HepG2 (cell line): ENCODE measurements around the gene PMVK. TPM values are rescaled to one million over a fixed set of nuclear protein-coding genes. Genes with fewer than 3 reads are reported as not detected.

ENCODE experiments used
- ATAC-seq: fragments of 200-7000 bp; cut with Tn5 transposase; 3 replicates; pipeline ENCODE4 v1.9.1; 2020; ENCODE audit warnings: mild to moderate bottlenecking, moderate library complexity
- BruUV-seq: library from RNA; stranded (reverse); fragments of 400-500 nt; replicated peaks from 2 replicates; lab custom pipeline; 2021; lab: Mats Ljungman, UMichigan
- CTCF ChIA-PET: fragments of 300-600 bp; formaldehyde crosslinking; extraction: SDS; loops from one replicate; lab custom pipeline; 2021; ENCODE audit warnings: low total read pairs, inconsistent platforms, low intra/inter-chr PET ratio; lab: Yijun Ruan, JAX
- POLR2A ChIA-PET: fragments of 350-600 bp; sonication (Branson Sonifier 250); formaldehyde crosslinking; loops from one replicate; lab custom pipeline; 2020; ENCODE audit warnings: antibody characterized with exemption, inconsistent platforms; lab: Yijun Ruan, JAX
- DNase-seq: peaks from one replicate; pipeline ENCODE4 v3.0.0-alpha.2; 2015; ENCODE audit warnings: low spot score
- FAIRE-seq: peaks from 3 replicates; lab custom pipeline; 2011; peaks lifted over from hg19 to GRCh38; lab: Jason Lieb, UNC
- H2AFZ ChIP-seq: one replicate; pipeline ENCODE4 v1.6.1; 2011; ENCODE audit warnings: low read length, inconsistent platforms
- H3K27ac ChIP-seq: fragments of 300-600 bp; 3 replicates; pipeline ENCODE4 v1.8.0; 2011; ENCODE audit warnings: mixed run types, mild to moderate bottlenecking, mixed read lengths, low read length, inconsistent platforms; ENCODE audit not compliant: insufficient read depth; ENCODE audit errors: extremely low read length
- H3K27me3 ChIP-seq, 2 experiments: fragments of 200-600 bp in 1 of 2; 2 replicates in 1 of 2; 3 replicates in 1 of 2; pipeline versions ENCODE4 v1.6.0 to v1.8.0; 2011; ENCODE audit warnings: low read length in 2 of 2, mild to moderate bottlenecking in 2 of 2, moderate library complexity in 2 of 2, inconsistent platforms in 1 of 2; ENCODE audit not compliant: insufficient read depth in 2 of 2, control insufficient read depth in 1 of 2
- H3K36me3 ChIP-seq, 2 experiments: fragments of 200-600 bp in 1 of 2; replicated peaks in 1 of 2; 2 replicates in 1 of 2; 3 replicates in 1 of 2; pipeline versions ENCODE4 v1.5.1 to v1.8.0; 2011; ENCODE audit warnings: low read length in 2 of 2, inconsistent platforms in 1 of 2; ENCODE audit not compliant: insufficient read depth in 2 of 2, control insufficient read depth in 1 of 2
- H3K4me1 ChIP-seq: 2 replicates; pipeline ENCODE4 v1.5.1; 2012; ENCODE audit warnings: low read length, inconsistent platforms; ENCODE audit not compliant: insufficient read depth
- H3K4me2 ChIP-seq: 2 replicates; pipeline ENCODE4 v1.6.0; 2011; ENCODE audit warnings: low read depth, low read length, inconsistent platforms
- H3K4me3 ChIP-seq, 3 experiments: fragments of 200-600 bp in 1 of 3; sonication (generic), shearing (Covaris generic) in 1 of 3; replicated peaks in 1 of 3; 2 replicates each; pipeline ENCODE4 v1.5.1; 2011 to 2016; ENCODE audit warnings: low read length in 3 of 3, inconsistent platforms in 2 of 3, low read depth in 2 of 3, mild to moderate bottlenecking in 2 of 3, control low read depth in 1 of 3, mixed read lengths in 1 of 3; ENCODE audit not compliant: insufficient read depth in 1 of 3
- H3K79me2 ChIP-seq: one replicate; pipeline ENCODE4 v1.6.1; 2011; ENCODE audit warnings: low read length, inconsistent platforms; ENCODE audit not compliant: insufficient read depth
- H3K9ac ChIP-seq: 2 replicates; pipeline ENCODE4 v1.6.0; 2011; ENCODE audit warnings: mild to moderate bottlenecking, low read depth, low read length, inconsistent platforms; ENCODE audit not compliant: insufficient read depth
- H3K9me3 ChIP-seq: 2 replicates; pipeline ENCODE4 v1.5.1; 2012; ENCODE audit warnings: mild to moderate bottlenecking, low read length
- H4K20me1 ChIP-seq: 2 replicates; pipeline ENCODE4 v1.6.0; 2011; ENCODE audit warnings: inconsistent platforms, mild to moderate bottlenecking, low read length, moderate library complexity; ENCODE audit not compliant: insufficient read depth
- ADNP ChIP-seq: sonication (generic); formaldehyde crosslinking; IDR thresholded peaks from 2 replicates; pipeline ENCODE4 v1.4.0; 2020; ENCODE audit warnings: missing genetic modification reagents
- AKAP8 ChIP-seq: sonication (generic); formaldehyde crosslinking; IDR thresholded peaks from 2 replicates; pipeline ENCODE4 v1.5.1; 2020; ENCODE audit warnings: mild to moderate bottlenecking, missing genetic modification reagents
- CENPT ChIP-seq: sonication (generic); formaldehyde crosslinking; IDR thresholded peaks from 2 replicates; pipeline ENCODE4 v1.8.0; 2022; ENCODE audit warnings: low read depth, mild to moderate bottlenecking, moderate library complexity, missing genetic modification reagents
- ELF3 ChIP-seq: IDR thresholded peaks from 2 replicates; pipeline ENCODE4 v1.6.1; 2016; ENCODE audit warnings: missing genetic modification reagents, missing compliant biosample characterization
- ISX ChIP-seq: sonication (generic); formaldehyde crosslinking; conservative IDR thresholded peaks from 2 replicates; pipeline ENCODE4 v1.5.0; 2020; ENCODE audit warnings: missing genetic modification reagents
- NR1H2 ChIP-seq: sonication (generic); formaldehyde crosslinking; IDR thresholded peaks from 2 replicates; pipeline ENCODE4 v1.8.1; 2022; ENCODE audit warnings: low read depth, missing genetic modification reagents, borderline replicate concordance
- POGZ ChIP-seq: sonication (generic); formaldehyde crosslinking; IDR thresholded peaks from 2 replicates; pipeline ENCODE4 v1.4.0; 2020; ENCODE audit warnings: mild to moderate bottlenecking, missing genetic modification reagents
- SRSF4 ChIP-seq: fragments of 200-400 bp; formaldehyde crosslinking; IDR thresholded peaks from one replicate; pipeline ENCODE4 v1.6.1; 2018; ENCODE audit warnings: mild to moderate bottlenecking, low read depth, low read length, moderate library complexity; ENCODE audit not compliant: poor library complexity, severe bottlenecking
- TARDBP ChIP-seq: sonication (generic); formaldehyde crosslinking; IDR thresholded peaks from 2 replicates; pipeline ENCODE4 v1.8.0; 2022; ENCODE audit warnings: mild to moderate bottlenecking, missing genetic modification reagents
- ZBTB7B ChIP-seq: sonication (generic); formaldehyde crosslinking; IDR thresholded peaks from 2 replicates; pipeline ENCODE4 v1.4.0; 2020; ENCODE audit warnings: missing genetic modification reagents
- ZNF224 ChIP-seq: sonication (generic); formaldehyde crosslinking; IDR thresholded peaks from 2 replicates; pipeline ENCODE4 v1.5.0; 2020; ENCODE audit warnings: mild to moderate bottlenecking, missing genetic modification reagents
- ZNF225 ChIP-seq: sonication (generic); formaldehyde crosslinking; IDR thresholded peaks from 2 replicates; pipeline ENCODE4 v1.4.0; 2020; ENCODE audit warnings: mild to moderate bottlenecking, missing genetic modification reagents
- WGBS: methylation state at CpG from one replicate; pipeline ENCODE4 v1.1.6; 2017; ENCODE audit warnings: low lambda C conversion rate; 5-methylcytosine and 5-hydroxymethylcytosine counted together
- in situ Hi-C: cut with HindIII; loops from 2 replicates; pipeline ENCODE4 v1.10.0; 2017; ENCODE audit warnings: low pct_unique_long_range_greater_than_20kb; ENCODE audit not compliant: extremely low pct_ligation_motif_present
- intact Hi-C: fragments of 100-400 bp; cut with micrococcal nuclease; formaldehyde crosslinking; loops from one replicate; pipeline ENCODE4 v1.10.0; 2022; ENCODE audit not compliant: unreplicated experiment
- polyA plus RNA-seq, 8 experiments: library from polyadenylated mRNA; depleted of rRNA in 3 of 8; stranded (reverse) in 7 of 8; unstranded in 1 of 8; fragments of >200 nt; fragmentation: Illumina TruSeq in 4 of 8; extraction: Trizol in 4 of 8; gene quantifications; 2 replicates each; pipeline versions ENCODE4 v1.2.1 to v1.2.3, GENCODE V29; 2011 to 2016; ENCODE audit warnings: low read depth in 4 of 8, missing spikeins in 1 of 8, mixed read lengths in 1 of 8; ENCODE audit not compliant: insufficient read depth in 1 of 8
- total RNA-seq, 5 experiments: library from RNA; depleted of rRNA; stranded (reverse); fragments of >200 nt; fragmentation: Illumina TruSeq; extraction: Trizol; gene quantifications; 2 replicates each; pipeline ENCODE4 v1.2.3, GENCODE V29; 2016; ENCODE audit warnings: low read depth in 1 of 5
- TF ChIP-seq, protein P1 (sequence below): fragments of 450-650 bp; IDR thresholded peaks from 2 replicates; pipeline ENCODE4 v1.6.1; 2016
- TF ChIP-seq, protein P2 (sequence below): sonication (generic); formaldehyde crosslinking; IDR thresholded peaks from 2 replicates; pipeline ENCODE4 v1.5.0; 2020; ENCODE audit warnings: mild to moderate bottlenecking, missing genetic modification reagents, borderline replicate concordance

PMVK gene
- total and polyA plus RNA-seq, 2 of the 13 experiments (the other 11 are each of a cell fraction or from before 2014, with no cell fraction given), result 3.9 to 12.6 TPM

DNA sequence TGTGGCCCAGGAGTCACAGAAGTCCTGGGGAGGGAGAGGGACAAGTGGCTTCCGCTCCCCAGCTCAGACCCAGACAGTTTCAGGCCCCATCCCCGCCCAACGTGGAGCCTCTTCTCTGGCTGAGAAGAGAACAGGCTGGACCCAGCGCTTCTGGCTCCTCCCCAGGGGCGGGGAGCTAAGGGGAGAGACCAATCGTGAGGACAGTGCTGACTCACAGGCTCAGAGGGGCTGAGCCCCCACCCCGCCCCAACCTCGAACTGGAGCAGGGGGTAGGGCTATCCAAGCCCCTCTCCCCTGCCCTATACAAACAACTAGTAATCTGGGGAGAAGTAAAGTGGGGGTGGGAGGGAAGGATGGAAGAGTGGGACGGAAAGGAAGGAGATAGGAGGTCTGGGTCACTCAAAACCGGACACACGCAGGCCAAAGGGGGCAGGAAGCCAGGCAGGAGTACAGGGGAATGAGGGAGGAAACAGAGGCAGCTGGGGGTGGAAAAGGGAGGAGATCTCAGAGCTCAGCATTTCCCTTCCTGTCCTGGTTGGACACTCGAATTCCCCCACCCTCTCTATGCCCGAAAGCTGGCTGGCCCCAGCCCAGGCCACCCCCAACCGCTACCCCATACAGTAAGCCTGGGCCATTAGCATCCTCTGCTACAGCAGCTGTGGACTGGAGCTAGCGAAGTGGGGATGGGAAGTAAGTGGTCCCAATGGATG lies 34.3 kb upstream of the PMVK start, which contains the start of gene SHC1:
TSS of gene SHC1 (minus strand) at position 117 of the 710 bp plus-strand sequence. CDS start 221 bp downstream, outside the sequence.
- Histone ChIP-seq H3K36me3 (peaks cover 13 to 33% of the 10 kb centered on the region in 2 experiments; a peak in 4 of 5 replicates), H3K4me1 (peaks cover 59% of the 10 kb centered on the region), H3K27ac (peak within 1 kb of the TSS; percentile 100), H4K20me1 (no peaks in the 10 kb centered on the region), H3K9ac (peak within 1 kb of the TSS; percentile 63), H3K79me2 (peaks cover 52% of the 10 kb centered on the region), H3K4me2 (peak within 1 kb of the TSS; percentile 100), H3K9me3 (no peaks in the 10 kb centered on the region), H3K4me3 (peak within 1 kb of the TSS; percentile 51 to 75 (median 59)), H2AFZ (no peak within 1 kb of the TSS), H3K27me3 (no peaks in the 10 kb centered on the region; a peak in 1 of 5 replicates)
- intact Hi-C loops (loop anchor here (1.0 kb wide), 1 partner anchor 47 kb away; no protein-coding TSS in a partner anchor), in situ Hi-C loops (no loop called here)
- POLR2A ChIA-PET, result interaction anchor here (0.7 to 6.6 kb wide), 21 partner anchors 9 to 636 kb away, joined by 3 to 148 read pairs (median 5); partner anchors contain the start of genes ADAM15, FLAD1, LENEP and PBXIP1
- WGBS, result 28% methylated on average over 9 of the region's 15 CpGs
- DNase-seq (peak; percentile 83), ATAC-seq (peak; percentile 75), FAIRE-seq (peak; percentile 86)
- CTCF ChIA-PET, result no interaction called here
- no TSS peak for BruUV-seq
- TF ChIP-seq ELF3 (no peak; the same call in 1 of the 2 replicates), SRSF4 (no peak), ISX (CRISPR knock-in tag) (no peak), ZNF224 (no peak), ADNP (CRISPR knock-in tag) (no peak), NR1H2 (CRISPR knock-in tag) (no peak), ZBTB7B (CRISPR knock-in tag) (peak; percentile 26; the same call in 1 of the 2 replicates), POGZ (CRISPR knock-in tag) (no peak), CENPT (no peak), TARDBP (CRISPR knock-in tag) (no peak), ZNF225 (no peak), AKAP8 (CRISPR knock-in tag) (0 out of 2 replicates have a peak, but pooled peaks have one; percentile 42)
- TF ChIP-seq, protein P1, sequence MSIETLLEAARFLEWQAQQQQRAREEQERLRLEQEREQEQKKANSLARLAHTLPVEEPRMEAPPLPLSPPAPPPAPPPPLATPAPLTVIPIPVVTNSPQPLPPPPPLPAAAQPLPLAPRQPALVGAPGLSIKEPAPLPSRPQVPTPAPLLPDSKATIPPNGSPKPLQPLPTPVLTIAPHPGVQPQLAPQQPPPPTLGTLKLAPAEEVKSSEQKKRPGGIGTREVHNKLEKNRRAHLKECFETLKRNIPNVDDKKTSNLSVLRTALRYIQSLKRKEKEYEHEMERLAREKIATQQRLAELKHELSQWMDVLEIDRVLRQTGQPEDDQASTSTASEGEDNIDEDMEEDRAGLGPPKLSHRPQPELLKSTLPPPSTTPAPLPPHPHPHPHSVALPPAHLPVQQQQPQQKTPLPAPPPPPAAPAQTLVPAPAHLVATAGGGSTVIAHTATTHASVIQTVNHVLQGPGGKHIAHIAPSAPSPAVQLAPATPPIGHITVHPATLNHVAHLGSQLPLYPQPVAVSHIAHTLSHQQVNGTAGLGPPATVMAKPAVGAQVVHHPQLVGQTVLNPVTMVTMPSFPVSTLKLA, result no peak
- TF ChIP-seq, protein P2, sequence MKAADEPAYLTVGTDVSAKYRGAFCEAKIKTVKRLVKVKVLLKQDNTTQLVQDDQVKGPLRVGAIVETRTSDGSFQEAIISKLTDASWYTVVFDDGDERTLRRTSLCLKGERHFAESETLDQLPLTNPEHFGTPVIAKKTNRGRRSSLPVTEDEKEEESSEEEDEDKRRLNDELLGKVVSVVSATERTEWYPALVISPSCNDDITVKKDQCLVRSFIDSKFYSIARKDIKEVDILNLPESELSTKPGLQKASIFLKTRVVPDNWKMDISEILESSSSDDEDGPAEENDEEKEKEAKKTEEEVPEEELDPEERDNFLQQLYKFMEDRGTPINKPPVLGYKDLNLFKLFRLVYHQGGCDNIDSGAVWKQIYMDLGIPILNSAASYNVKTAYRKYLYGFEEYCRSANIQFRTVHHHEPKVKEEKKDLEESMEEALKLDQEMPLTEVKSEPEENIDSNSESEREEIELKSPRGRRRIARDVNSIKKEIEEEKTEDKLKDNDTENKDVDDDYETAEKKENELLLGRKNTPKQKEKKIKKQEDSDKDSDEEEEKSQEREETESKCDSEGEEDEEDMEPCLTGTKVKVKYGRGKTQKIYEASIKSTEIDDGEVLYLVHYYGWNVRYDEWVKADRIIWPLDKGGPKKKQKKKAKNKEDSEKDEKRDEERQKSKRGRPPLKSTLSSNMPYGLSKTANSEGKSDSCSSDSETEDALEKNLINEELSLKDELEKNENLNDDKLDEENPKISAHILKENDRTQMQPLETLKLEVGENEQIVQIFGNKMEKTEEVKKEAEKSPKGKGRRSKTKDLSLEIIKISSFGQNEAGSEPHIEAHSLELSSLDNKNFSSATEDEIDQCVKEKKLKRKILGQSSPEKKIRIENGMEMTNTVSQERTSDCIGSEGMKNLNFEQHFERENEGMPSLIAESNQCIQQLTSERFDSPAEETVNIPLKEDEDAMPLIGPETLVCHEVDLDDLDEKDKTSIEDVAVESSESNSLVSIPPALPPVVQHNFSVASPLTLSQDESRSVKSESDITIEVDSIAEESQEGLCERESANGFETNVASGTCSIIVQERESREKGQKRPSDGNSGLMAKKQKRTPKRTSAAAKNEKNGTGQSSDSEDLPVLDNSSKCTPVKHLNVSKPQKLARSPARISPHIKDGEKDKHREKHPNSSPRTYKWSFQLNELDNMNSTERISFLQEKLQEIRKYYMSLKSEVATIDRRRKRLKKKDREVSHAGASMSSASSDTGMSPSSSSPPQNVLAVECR, result peak; percentile 40; the same call in 1 of the 2 replicates
